Suprapubic skin (tissue), 3 donors: ENCODE results near the gene UPP1.

Experiments used
- POLR2AphosphoS5 ChIP-seq, 3 donors: sonication (generic); formaldehyde crosslinking; IDR thresholded peaks; one replicate each; pipeline ENCODE4 v1.6.1; 2017; ENCODE audit warnings: antibody characterized with exemption in 3 of 3
- TF ChIP-seq, protein P1 (sequence below), 2 donors: fragments of 200-600 bp in 1 of 2; fragments of 450-650 bp in 1 of 2; sonication (generic) in 1 of 2; IDR thresholded peaks; one replicate each; pipeline ENCODE4 v1.5.1; 2016 to 2019; ENCODE audit warnings: antibody characterized with exemption in 2 of 2, mild to moderate bottlenecking in 1 of 2, moderate library complexity in 1 of 2

DNA sequence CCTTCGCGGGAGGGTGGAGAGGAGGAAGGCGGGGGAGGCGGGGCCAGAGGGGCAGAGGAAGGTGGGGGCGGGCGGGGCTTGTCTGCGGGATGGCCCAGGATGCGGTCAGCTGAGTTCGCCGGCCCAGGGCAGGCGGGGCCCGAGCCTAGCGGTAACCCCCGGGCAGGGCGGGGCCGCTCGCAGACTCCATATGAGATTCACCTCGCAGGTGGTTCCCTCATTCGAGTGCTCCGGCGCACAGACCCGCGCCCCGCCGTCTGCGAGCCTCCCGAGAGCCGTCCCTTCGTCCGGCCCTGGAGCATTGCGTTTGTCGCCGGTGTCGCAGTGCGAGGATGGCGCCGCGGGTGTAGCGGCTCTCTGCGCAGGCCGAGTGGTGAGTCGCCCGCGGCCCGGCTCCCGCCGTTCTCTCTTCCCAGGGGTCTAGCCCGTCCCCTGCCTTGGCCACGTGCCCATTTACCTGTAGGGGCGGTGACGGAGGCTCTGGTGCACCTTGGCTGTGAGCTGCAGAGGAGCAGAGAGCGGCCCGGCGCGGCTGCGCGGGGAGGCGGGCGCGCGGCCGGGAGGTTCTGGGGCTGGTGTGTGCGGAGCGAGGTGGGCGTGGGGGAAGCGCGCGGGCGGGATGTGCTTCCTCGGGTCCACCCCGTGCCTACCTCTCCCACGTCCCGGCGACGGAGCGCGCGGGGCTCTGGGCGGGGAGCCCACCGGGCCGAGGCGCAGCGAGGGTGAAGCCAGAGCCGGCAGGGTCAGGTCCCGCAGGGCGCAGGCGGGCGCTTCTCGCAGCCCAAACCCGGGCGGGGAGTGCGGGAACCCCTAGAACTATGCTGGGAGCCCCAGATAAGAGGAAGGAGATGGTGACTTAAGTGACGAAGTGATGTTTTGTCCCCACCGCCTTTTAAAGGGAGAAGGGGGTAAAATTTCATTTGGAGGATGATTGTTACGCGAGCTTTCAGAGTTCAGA, at the start of gene UPP1:
- no peak for TF ChIP-seq POLR2AphosphoS5 (IDR thresholded peaks at IDR 0.05)
- TF ChIP-seq, protein P1, sequence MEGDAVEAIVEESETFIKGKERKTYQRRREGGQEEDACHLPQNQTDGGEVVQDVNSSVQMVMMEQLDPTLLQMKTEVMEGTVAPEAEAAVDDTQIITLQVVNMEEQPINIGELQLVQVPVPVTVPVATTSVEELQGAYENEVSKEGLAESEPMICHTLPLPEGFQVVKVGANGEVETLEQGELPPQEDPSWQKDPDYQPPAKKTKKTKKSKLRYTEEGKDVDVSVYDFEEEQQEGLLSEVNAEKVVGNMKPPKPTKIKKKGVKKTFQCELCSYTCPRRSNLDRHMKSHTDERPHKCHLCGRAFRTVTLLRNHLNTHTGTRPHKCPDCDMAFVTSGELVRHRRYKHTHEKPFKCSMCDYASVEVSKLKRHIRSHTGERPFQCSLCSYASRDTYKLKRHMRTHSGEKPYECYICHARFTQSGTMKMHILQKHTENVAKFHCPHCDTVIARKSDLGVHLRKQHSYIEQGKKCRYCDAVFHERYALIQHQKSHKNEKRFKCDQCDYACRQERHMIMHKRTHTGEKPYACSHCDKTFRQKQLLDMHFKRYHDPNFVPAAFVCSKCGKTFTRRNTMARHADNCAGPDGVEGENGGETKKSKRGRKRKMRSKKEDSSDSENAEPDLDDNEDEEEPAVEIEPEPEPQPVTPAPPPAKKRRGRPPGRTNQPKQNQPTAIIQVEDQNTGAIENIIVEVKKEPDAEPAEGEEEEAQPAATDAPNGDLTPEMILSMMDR (IDR thresholded peaks at IDR 0.05): no peak
